GM18499 (cell line): ENCODE measurements around the gene HIGD2B.
"Not testable (repeated sequence)": the region's sequence is repeated elsewhere in the genome, so short reads cannot be mapped to it uniquely, and the experiment has no call there.

Experiments used
- ATAC-seq: cut with Tn5 transposase; IDR thresholded peaks from one replicate; pipeline ENCODE4 v1.9.1; 2021; ENCODE audit warnings: moderate number of reproducible peaks; ENCODE audit not compliant: insufficient read depth, unreplicated experiment

The HIGD2B gene

DNA sequence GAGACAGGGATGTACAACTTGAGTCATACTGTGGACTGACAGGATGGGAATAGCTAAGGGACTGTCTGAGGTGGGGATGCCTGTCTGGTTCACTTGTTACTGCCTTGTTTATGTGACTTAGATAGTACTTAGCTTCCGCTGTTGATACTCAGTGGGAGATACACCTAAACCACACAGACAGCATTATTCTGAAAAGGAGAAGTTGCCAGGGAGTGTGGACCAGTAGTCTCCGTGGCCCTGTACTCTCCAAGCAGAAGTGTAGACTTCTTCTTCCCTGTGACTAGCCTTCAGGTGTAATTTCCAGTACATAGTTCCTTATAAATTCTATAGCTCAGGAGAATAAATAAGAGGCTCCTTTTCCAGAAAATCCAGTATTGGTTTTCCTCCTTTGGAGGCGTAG lies 5.1 kb downstream of the HIGD2B start:
- ATAC-seq, result no peak

DNA sequence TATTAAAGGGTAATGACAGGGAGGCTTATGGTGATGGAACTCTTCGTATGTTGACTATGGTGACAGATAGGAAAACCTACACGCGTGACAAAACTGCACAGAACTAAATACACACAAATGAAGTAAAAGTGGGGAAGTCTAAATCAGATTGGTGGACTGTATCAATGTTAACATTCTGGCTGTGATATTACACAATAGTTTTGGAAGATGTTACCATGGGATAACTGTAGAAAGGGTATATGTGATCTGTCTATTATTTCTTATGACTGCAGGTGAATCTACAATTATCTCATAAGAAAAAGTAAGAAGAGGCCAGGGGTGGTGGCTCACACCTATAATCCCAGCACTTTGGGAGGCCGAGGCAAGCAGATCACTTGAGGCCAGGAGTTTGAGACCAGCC lies 9.1 kb downstream of the HIGD2B start:
- no peak for ATAC-seq

DNA sequence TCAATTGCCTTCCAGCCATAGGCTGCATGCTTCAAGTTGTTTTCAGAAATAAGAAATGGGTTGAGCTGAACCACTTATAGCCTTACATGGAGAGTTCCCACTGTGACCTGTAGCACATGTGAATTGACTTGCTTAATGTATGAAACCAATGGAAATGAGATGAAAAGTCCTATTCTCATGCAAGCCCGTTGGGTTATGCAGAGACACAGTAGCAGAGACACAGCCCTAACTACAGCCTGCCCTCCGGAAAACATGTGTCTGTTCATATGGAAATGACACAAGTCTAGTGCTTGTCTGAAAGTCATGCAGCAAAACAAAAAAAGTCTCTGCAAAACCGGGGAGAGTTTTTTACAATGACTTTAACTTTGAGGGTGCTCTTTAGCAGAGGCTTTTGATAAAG lies 14.5 kb downstream of the HIGD2B start:
- ATAC-seq, result no peak

DNA sequence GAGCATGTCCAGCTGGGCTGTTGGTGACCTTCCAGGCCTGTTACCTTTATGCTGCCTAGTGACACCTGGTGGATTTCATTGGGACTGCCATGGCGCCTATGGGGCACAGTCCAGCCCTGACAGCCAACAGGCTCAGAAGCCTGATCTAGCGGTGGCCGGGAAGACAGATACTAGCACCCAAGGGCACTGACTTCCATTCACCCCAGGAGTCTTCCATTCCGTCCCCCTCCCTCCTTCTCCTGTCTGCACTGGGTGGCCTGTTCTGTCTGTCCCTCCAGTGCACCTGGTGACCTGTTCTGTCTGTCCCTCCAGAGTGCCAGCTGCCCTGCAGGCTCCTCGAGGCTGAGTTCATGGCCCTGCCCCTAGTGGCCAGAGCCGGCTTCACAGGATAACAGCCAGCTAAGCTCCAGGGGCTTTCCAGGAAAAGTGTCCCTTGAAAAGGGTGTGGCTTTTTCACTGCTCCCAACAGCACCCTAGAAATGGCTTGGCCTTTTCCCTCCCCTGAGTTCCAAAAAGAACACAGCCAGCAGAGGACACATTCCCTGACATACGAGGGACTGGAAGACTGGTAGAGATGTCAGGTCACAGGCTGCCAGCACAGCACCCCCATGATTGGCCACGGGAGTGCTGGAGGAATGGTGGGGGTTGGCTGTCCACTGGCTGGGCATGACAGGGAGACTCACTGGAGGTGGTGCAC lies 15.2 kb downstream of the HIGD2B start:
- peak; percentile 75 for ATAC-seq

DNA sequence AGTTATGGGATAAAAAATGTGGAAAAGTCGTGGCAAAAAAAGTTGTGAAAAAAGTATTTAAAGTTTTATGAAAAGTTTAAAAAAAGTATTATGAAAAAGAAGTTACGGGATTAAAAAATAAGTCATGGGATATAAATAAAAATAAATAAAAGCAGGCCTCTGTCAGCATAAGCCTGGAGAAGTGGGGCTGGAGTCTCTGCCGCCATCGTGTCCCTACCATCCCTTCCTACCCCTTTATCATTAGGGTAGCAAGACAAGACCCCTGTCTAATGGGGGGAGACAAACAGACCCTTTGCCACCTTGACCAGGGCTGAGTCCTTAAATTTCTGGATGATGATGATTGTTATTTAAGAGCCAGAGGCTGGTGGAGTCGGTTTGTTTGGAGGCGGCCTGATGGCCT lies 16.2 kb downstream of the HIGD2B start:
- ATAC-seq, result not testable (repeated sequence)

DNA sequence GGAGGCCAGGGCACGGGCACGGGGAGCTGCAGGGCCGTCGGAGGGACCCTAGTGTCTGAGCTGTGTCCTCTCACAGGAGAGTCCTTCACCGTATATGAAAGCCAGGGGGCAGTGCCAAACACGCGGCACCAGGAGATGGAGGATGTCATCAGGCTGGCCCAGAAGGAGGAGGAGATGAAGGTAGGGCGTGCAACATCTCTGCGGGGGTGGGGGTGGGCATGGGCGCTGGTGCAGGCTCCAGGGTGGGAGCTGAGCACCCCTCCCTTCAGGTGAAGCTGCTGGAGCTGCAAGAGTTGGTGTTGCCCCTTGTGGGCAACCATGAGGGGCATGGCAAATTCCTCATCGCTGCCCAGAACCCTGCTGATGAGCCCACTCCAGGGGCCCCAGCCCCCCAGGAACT lies 20.3 kb downstream of the HIGD2B start:
- ATAC-seq, result not testable (repeated sequence)

DNA sequence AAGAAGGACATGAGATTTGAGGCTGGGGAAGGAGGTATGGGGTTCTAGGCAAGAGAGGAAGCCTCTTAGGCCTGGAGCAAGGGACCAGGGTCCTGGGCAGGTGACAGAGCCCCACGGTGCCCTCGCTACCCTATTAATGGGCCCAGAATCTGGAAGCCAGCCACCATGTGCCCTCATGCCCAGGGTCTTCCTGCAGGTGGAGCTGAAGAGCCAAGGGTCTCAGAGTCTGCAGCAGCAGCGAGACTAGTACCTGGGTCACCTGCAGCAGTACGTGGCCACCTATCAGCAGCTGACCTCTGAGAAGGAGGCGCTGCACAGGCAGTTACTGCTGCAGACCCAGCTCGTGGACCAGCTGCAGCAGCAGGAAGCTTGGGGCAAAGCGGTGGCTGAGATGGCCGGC lies 22.1 kb downstream of the HIGD2B start:
- not testable (repeated sequence) for ATAC-seq

DNA sequence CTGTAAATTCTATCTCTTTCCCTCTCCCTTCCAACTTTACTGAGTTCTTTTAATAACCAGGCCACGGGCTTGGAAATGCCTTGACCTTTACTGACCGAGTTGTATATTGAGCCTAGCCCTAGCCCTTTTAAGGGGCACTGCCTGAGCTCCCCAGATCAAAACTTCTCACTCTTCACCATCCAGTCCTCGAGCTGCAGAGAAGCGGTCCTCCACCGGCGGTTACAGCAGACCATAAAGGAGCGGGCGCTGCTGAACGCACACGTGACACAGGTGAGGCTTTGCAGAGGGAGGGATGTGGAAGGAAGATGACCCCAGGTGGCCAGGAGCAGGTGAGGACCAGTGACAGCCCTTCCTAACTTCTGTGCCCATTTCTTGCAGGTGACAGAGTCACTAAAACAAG lies 24.9 kb downstream of the HIGD2B start:
- not testable (repeated sequence) for ATAC-seq

DNA sequence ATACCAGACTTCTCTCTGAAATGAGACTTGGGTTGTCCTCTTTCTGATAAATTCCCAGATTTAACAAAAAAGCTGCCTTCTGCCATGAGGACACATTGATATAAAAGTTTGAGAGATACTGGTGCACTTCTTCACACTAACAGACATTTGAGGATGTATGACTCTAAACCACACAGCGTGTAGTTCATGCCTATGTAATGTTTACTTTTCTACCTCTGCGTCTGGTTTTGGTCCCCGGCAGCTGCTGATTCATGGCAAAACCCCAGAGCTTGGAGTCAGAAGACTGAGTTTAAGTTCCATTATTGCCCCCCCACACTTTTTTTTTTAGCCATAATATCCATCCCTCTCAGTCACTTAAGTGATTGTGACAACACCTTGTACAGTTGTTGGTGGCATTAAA lies 30.0 kb downstream of the HIGD2B start:
- ATAC-seq, result not testable (repeated sequence)

DNA sequence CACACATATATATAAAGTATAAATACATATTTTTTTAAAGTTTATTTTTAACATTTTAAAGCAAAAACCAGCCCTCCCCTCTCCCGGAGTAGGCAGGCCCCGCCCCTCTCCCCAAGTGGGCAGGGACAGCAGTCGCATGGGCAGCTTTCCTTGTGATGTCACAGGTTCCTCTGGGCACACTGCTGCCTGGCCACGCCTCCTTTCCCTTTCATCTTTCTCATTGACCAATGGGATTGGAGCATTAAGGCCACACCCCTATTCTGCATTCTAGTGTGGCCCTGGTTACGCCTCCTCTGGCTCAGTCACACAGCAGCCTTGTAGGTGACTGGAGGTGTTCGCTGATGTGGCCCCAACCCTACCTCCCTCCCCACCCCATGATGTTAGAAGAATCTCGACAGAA lies 31.6 kb downstream of the HIGD2B start, which contains the start of gene GOLGA6B:
Gene GOLGA6B, plus strand, starts transcription at position 301 of the 400 bp plus-strand sequence. Its CDS starts 41 bp downstream, at position 342.
- ATAC-seq, result not testable (repeated sequence)

DNA sequence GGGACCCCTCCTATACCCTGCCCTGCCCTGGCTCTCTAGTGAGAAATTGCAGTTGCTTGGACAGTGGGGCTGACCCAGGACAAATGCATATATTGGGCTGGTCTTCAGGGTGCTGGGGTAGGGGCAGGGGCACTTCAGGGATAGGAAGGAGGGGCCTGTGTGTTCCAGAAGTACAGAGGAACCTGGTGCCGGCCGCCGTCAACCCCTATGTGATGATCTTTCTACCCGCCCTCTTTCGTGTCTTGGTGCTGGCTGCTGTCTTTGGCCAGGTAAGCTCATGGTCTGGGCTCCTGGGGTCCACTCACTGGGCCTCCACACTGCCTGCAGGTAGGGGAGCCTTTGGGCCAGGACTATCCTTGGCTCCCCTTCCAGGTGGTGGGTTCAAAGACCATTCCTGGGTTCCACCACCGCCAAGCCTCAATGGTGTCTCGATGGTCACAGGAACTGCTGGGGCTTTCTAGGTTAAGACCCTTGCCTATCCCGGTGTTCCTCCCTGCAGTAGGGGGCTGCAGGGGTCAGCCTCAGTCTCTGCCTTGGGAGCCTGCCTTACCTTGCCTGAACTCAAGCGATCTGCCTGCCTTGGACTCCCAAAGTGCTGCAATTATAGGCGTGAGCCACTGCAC lies 37.2 kb downstream of the HIGD2B start:
- not testable (repeated sequence) for ATAC-seq

DNA sequence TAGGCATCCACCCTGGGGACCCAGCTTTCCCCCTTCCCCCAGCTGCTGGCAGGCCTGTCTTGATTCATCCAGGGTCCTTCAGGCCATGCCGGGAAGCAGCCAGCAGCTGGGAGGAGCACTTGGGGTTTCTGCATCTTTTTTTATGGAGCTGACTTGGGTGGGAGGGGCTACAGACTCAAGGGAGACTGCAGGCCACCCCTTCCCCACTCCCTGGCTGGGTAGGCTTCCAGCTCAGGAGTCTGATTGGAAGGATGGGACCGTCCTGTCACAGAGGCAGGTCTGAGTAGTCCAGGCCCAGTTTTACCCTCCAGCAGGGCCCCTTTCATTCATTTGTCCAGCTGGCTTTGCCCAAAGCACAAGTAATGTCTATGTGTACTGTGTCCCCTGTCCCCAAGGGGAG lies 43.7 kb downstream of the HIGD2B start:
- not testable (repeated sequence) for ATAC-seq

DNA sequence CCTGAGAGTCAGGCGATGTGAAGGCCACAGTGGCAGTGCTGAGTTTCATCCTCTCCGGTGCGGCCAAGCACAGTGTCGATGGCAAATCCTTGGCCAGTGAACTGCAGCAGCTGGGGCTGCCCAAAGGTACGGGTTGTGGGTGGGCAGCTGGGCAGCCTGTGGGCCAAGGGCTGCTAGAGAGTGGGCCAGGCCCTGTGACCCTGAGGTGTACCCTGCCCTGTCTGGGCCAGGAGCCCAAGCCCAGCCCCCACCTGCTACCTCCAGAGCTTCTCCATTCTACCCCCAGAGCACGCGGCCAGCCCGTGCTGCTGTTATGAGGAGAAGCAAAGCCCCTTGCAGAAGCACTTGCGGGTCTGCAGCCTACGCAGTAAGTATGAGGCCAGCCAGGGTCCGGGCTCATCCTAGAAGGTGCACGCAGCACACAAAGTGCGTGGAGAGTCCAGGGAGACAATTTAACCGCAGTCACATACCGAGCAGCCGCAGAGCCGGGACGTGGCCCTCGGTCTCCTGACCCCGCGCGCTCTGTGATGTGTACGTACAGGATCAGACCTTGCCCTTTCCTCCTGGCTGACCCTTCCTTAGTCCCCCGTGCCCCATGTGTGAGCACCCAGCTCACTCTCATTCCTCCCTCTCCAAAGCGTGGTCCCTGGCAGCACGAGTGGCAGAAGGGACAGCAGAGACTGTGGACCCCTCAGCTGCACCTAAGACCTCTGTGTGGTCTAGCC lies 46.1 kb downstream of the HIGD2B start:
- not testable (repeated sequence) for ATAC-seq

DNA sequence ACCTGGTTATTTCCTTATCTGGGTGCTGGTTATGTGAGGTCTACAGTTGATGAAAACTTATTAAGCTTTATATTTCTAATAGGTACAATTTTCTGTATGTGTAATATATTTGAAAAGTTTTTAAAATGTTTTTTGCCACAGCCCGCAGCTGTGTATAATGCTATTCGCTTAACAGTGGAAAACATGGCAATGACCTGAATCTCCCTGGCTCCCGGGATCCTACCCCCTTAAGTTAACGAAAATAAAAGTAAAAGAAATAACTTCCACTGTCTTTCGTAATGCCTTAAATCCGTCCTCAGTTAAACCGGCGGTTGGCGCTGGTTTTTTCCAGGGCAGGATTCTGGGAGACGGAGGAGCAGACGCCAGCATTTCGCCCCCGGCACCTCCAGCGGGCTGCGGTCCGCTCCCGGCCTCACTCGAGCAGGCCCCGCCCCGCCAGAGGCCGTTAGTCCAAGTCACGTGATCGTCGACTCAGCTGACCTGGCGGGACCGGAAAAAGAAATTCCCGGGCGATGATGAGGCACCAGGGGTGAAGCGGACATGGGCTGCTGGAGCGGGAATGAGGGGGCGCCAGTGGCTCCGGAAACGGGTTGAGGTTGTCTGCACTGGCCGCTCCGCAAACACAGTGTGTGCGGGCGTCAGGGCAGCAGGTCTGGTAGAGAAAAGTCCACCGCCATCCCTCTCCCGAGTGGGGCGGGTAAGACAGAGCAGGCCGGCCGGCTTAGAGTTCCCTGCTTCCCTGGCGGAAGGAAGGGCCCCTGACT lies 49.3 kb downstream of the HIGD2B start:
- not testable (repeated sequence) for ATAC-seq

DNA sequence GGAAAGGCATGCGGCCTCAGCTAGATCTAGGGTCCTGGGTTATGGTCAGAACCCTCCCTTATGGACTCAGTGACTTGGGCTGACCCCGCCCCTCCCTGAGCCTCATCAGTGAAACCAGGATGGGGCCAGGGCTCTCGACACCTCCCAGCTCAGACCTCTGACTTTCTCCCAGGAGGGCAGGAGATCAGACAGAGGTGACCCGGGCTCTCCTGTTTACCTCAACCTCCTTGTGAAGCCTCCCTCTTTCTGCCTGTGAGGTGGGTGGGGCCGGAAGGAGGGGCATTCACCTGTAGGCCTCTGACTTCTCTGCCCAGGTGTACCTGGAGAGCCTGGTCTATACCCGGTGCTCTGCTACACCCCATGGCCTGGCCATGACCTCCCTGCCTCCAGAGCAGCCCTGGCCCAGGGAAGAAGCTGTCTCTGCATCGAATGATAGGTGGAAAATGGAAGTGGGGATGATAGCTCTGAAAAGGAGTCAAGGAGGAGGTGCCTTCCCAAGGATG lies 56.9 kb downstream of the HIGD2B start:
- ATAC-seq, result not testable (repeated sequence)

DNA sequence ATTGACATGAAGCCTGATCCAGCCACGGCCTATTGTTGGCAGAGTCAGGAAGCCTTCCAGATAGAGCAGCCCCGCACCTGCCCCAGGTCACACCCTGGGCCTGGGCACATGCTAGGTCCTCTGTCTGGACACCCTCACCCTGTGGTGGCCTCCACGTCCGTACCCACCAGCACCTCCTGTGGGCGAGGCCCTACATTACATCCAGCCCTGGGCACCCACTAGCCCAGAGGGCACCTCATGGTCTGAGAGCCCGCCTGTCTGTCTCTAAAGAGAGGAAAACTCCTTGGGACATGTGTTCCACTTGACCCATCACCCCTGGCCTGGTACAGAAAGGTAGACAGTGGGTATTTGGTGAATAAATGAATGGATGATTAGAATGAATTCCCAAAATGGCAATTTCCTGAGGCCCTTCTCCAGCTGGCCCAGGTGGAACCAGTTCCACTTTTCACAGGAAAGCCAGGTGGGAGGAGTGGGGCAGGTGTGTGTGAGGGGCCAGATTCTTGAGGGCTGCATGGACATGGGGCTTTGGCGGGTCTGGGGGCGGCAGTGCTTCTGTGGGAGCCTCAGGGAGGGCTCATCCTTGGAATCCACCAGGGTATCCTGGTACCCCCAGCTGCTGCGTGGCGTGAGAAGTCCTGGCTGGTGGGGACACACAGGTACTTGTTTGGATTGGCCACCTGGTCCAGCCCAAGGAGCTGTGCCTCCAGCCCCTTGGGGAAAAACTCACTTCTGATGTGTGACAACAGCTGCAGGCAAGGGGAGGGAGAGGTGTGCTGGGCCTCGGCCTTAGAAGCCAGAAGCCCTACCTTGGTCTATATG lies 57.5 kb downstream of the HIGD2B start:
- not testable (repeated sequence) for ATAC-seq

DNA sequence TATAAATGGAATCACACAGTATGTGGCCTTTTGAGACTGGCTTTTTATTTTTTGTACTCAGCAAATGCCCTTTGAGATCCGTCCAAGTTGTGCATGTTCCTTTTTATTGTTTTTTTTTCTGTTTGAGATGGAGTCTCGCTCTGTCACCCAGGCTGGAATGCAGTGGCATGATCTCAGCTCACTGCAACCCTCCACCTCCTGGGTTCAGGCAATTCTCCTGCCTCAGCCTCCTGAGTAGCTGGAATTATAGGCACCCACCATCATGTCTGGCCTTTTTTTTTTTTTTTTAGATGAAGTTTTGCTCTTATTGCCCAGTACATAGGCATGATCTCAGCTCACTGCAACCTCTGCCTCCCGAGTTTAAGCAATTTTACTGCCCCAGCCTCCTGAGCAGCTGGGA lies 59.8 kb downstream of the HIGD2B start:
- ATAC-seq, result not testable (repeated sequence)
